ENCODE results near the gene ZNF362. TPM values are rescaled to one million over a fixed set of nuclear protein-coding genes. Genes with fewer than 3 reads are reported as not detected.
A peak's percentile ranks its signal among the peaks of the same experiment; 100 is the strongest.

ZNF362 gene
- total RNA-seq, 1 donor from 2014 or later: 14.6 TPM

DNA sequence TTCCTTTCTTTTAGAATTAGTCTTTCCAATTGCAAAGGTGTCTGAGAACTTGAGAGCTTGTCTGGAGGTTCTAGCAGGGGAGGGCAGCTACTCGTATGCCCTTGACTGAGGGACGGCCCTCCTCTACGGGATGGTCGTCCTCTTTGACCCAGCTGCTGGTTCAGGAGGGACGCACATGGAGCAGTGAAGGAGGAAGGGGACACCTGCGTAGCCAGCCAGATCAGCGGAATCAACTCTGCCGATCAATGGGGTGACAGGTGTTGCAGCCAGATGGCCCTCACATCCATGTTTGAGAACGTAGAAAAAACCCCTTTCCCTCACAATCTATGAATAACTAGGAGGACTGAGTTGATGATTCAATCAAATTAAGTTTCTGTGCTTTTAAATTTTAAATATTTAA is 80.3 kb downstream of the ZNF362 start:
- Mint-ChIP-seq H3K4me1 (ENCODE audit: low read depth) (peaks cover 19% of the 10 kb centered on the region), H3K27me3 (ENCODE audit: insufficient read depth) (no peaks in the 10 kb centered on the region), H3K9me3 (no peaks in the 10 kb centered on the region), H3K27ac (no peak overlapping the region), H3K36me3 (ENCODE audit: low read depth) (peaks cover 21% of the 10 kb centered on the region), H3K4me3 (no peak overlapping the region)
- intact Hi-C loops (cut with micrococcal nuclease): no loop called here
- no peak for DNase-seq (ENCODE audit: low spot score)

DNA sequence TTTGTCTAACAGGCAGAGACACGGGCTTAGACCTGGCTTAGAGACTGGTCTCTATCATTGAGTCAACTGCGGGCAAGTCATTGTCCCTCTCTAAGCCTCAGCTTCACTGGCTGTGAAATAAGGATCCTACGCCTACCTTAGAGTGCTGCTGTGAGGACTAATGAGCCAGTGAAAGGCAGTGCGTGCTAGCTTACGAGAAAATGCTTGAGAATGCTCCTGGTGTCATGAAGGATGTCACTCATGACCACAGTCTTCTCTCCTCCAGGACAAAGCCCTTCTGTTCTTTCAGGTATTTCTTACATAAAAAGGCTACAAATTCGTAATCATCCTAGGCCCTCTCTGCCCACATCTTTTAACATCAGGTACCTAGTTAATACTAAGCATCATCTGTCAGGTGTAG is 81.1 kb downstream of the ZNF362 start:
- intact Hi-C loops (cut with micrococcal nuclease): no loop called here
- DNase-seq (ENCODE audit: low spot score): no peak
- Mint-ChIP-seq H3K27ac (no peak overlapping the region), H3K4me3 (no peak overlapping the region), H3K4me1 (ENCODE audit: low read depth) (peaks cover 19% of the 10 kb centered on the region), H3K36me3 (ENCODE audit: low read depth) (peaks cover 17% of the 10 kb centered on the region), H3K9me3 (no peaks in the 10 kb centered on the region), H3K27me3 (ENCODE audit: insufficient read depth) (no peaks in the 10 kb centered on the region)

DNA sequence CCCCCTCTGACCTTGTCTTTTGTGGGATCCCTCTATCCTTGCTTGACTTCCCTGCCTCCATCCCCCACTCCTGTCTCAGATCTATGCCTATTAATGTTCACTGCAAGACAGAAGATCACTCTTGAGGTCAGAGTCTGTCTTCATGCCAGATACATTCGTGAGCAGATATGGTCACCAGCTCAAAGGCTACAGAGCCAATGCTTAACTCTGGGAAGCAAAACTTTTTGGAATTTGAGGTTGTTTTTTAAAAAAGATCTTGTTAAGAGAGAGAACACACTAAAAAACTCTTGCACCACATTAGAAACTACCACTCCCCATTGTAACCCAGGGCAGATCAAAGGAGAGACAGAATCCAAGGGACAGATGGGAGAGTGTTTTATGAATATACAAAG is 81.8 kb downstream of the ZNF362 start:
- intact Hi-C loops (cut with micrococcal nuclease): no loop called here
- no peaks in the 10 kb centered on the region for H3K9me3 Mint-ChIP-seq
- no peaks in the 10 kb centered on the region for H3K27me3 Mint-ChIP-seq (ENCODE audit: insufficient read depth)
- no peak overlapping the region for H3K27ac Mint-ChIP-seq
- H3K4me3 Mint-ChIP-seq: no peak overlapping the region
- peaks cover 25% of the 10 kb centered on the region for H3K4me1 Mint-ChIP-seq (ENCODE audit: low read depth)
- H3K36me3 Mint-ChIP-seq (ENCODE audit: low read depth): peaks cover 18% of the 10 kb centered on the region
- DNase-seq (ENCODE audit: low spot score): no peak

DNA sequence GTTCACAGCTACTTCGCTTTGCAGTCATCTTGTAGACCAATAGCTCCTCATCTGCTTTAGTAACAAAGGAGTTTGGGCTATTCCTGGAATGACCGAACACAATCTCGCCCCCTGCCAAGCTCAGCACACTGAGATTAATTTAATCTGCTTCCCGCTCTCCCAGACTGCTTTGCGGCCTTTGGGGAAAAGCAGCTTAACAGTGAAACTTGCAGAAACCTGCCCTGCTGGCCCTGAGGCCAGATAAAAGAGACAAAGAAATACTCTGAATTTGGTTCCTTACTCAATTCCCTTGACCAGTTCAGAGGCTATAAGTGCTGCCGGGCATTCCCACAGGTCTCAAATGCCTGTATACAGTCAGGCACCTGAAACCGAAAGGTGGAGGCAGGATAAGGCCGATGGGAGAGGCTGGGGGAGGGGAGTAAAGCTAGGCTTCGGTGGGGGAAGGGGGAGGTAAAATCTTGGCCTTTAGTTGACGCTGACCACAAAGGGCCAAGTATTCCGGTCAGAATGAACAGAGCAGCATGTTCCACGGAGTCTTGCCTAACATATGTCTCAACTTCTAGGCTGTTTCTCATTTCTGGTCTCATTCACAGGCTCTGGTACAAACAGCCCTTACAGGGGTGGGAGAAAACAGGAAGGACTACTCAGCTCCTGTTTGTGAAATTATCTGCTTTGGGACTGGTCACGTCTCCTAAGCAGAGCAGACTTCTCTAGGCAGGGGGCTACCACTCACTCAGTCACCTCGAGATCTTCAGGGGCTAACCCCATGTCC is 82.3 kb downstream of the ZNF362 start:
- DNase-seq (ENCODE audit: low spot score): no peak
- Mint-ChIP-seq H3K4me1 (ENCODE audit: low read depth) (peaks cover 25% of the 10 kb centered on the region), H3K9me3 (no peaks in the 10 kb centered on the region), H3K36me3 (ENCODE audit: low read depth) (peaks cover 12% of the 10 kb centered on the region), H3K27ac (no peak overlapping the region), H3K27me3 (ENCODE audit: insufficient read depth) (no peaks in the 10 kb centered on the region), H3K4me3 (no peak overlapping the region)
- intact Hi-C loops (cut with micrococcal nuclease): no loop called here

DNA sequence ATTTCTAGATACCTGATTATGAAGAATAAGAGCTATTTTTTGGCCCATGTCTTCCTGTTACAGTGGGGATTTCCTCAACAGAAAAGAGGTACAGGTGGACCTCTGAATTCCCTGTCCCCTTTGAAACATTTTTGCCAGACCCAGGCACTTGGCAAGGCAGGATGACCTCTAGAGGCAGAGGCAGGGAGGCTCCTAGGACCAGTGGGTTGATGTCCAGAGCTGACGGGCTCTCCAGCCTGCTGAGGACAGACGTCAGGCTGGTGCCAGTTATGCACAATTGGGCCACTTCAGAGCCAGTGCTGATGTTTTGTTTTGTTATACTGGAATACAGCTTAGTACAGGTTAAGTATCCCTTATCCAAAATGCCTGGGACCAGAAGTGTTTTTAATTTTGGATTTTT is 83.1 kb downstream of the ZNF362 start:
- H3K4me3 Mint-ChIP-seq: no peak overlapping the region
- H3K36me3 Mint-ChIP-seq (ENCODE audit: low read depth): peaks cover 10% of the 10 kb centered on the region

DNA sequence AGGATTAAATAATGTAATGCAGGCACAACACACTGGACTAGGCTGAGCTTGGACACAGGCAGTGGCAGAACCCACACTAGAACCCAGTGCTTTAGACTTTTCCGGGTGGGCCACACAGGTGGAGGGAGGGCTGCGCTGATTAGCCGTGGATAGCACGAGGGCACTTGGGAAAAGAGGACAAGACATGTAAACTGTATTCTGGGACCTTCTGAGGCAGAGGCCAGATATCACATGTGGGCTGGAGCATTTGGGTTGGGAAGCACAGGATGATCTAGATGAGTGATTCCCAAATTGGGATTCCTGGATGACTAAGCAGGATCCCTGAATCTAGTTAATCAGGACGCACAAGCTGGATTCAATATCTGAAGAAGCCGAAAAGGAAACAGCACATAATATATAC is 84.9 kb downstream of the ZNF362 start:
- no peak overlapping the region for H3K4me3 Mint-ChIP-seq
- peaks cover 33% of the 10 kb centered on the region for H3K4me1 Mint-ChIP-seq (ENCODE audit: low read depth)
- intact Hi-C loops (cut with micrococcal nuclease): no loop called here
- no peak overlapping the region for H3K27ac Mint-ChIP-seq
- no peaks in the 10 kb centered on the region for H3K9me3 Mint-ChIP-seq
- no peaks in the 10 kb centered on the region for H3K27me3 Mint-ChIP-seq (ENCODE audit: insufficient read depth)
- peaks cover 15% of the 10 kb centered on the region for H3K36me3 Mint-ChIP-seq (ENCODE audit: low read depth)
- no peak for DNase-seq (ENCODE audit: low spot score)

More for the DNA sequence above, 83.1 kb downstream of the ZNF362 start:
- intact Hi-C loops (cut with micrococcal nuclease): no loop called here
- Mint-ChIP-seq H3K4me1 (ENCODE audit: low read depth) (peaks cover 32% of the 10 kb centered on the region), H3K27me3 (ENCODE audit: insufficient read depth) (no peaks in the 10 kb centered on the region), H3K27ac (no peak overlapping the region), H3K9me3 (no peaks in the 10 kb centered on the region)
- DNase-seq (ENCODE audit: low spot score): no peak

DNA sequence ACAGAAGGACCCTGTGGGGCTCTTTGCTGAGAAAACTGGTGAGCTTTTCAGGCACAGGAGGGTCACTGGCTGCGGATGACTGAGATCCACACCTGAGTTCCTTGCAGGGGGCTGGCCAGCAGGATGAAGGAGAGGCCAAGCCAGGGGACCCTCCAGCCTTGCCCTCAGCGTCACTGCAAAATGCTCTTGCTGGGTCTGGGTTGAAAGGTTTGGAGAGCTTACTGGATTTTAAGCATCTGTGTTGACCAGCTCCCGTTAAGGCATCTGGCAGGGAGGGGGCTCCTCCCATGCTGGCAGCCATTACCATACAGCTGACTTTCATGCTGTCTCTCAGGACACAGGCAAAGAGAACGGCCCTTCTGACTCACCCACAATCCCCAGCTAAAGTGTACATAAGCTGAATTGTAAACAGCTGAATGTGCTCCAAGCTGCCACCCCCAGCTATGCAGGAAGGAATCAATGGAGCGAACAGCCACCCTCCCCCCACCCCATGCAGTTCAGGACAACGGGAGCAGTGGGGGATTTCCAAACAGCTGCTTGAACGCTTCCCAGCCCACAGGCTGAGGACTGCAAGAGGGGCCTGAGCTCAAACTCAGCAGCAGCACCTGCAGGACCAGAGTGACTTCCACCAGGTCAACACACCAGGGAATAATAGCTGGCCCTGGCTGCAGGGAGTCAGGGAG is 85.9 kb downstream of the ZNF362 start:
- Mint-ChIP-seq H3K36me3 (ENCODE audit: low read depth) (peaks cover 23% of the 10 kb centered on the region), H3K9me3 (no peaks in the 10 kb centered on the region), H3K4me3 (no peak overlapping the region), H3K27ac (no peak overlapping the region), H3K27me3 (ENCODE audit: insufficient read depth) (no peaks in the 10 kb centered on the region), H3K4me1 (ENCODE audit: low read depth) (peaks cover 43% of the 10 kb centered on the region)
- intact Hi-C loops (cut with micrococcal nuclease): no loop called here
- no peak for DNase-seq (ENCODE audit: low spot score)

DNA sequence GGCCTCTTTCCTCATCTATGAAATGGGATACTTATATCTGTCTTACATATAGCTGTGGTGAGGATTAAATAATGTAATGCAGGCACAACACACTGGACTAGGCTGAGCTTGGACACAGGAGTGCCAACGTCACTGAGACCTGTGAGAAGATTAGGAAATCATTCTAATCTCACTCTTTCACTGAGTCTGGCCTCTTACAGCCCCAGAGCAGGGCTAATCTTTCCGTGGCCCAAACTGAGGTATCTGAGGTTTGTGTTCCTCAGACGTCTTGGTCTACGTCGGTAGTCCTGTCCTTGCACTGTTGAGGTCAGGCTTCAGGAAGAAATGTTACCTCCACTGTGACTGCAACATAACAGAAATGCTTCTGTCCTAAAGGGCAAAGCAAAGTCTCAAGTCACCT is 87.2 kb downstream of the ZNF362 start:
- DNase-seq (ENCODE audit: low spot score): no peak
- Mint-ChIP-seq H3K27ac (no peak overlapping the region), H3K4me3 (no peak overlapping the region), H3K9me3 (no peaks in the 10 kb centered on the region), H3K36me3 (ENCODE audit: low read depth) (peaks cover 27% of the 10 kb centered on the region), H3K4me1 (ENCODE audit: low read depth) (peaks cover 48% of the 10 kb centered on the region), H3K27me3 (ENCODE audit: insufficient read depth) (no peaks in the 10 kb centered on the region)
- intact Hi-C loops (cut with micrococcal nuclease): no loop called here

DNA sequence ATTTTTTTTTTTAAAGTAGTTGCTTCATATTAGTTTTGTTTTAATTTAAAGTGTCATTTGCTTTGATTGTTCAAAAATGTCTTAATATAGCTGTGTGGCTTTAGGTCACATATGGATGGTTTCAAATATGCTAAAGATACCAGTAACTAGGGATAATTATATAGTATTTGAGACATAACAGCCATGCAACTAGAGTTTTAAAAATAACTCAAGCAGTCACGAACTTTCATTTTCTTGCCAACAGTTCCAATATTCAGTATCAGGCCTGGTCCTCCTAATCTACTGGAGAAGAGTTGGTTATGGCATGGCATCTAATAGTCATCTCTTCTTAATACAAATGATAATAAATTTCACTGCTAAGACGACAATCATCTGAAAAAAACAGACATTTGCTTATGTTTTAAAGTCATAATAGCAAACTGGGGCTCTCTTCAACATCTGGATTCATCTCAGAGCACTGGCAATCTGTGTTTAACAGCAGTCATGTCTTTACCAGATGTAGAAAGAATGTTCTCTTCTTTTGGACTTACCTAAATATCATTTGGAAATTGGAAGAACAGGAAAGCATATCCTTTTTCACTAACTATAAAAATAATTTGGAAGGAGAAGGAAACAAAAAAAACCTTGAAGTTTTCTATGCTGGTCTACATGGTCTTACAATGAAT is 88.7 kb downstream of the ZNF362 start:
- no peaks in the 10 kb centered on the region for H3K27me3 Mint-ChIP-seq (ENCODE audit: insufficient read depth)
- H3K36me3 Mint-ChIP-seq (ENCODE audit: low read depth): peaks cover 28% of the 10 kb centered on the region
- peaks cover 51% of the 10 kb centered on the region for H3K4me1 Mint-ChIP-seq (ENCODE audit: low read depth)
- intact Hi-C loops (cut with micrococcal nuclease): no loop called here
- H3K27ac Mint-ChIP-seq: no peak overlapping the region
- H3K9me3 Mint-ChIP-seq: no peaks in the 10 kb centered on the region
- DNase-seq (ENCODE audit: low spot score): no peak
- no peak overlapping the region for H3K4me3 Mint-ChIP-seq

DNA sequence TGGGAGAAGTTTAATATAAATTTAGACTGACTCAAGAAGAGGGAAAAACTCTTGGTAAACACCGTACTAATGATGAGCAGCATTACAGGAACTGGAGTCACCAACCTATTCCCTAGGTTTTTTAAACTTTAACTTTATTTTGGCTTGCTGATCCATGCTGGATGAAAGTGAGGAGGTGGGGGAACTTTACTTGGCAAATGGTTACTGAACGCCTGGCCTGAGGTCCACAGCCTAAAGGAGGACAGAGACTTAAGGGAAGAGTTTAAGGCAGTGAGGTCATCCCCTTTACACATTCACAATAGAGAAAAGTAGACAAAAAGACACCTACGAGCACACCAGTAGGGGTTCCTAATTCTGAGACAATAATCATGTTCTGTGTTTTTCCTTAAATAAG is 90.2 kb downstream of the ZNF362 start:
- Mint-ChIP-seq H3K27ac (no peak overlapping the region), H3K4me1 (ENCODE audit: low read depth) (peaks cover 56% of the 10 kb centered on the region)

DNA sequence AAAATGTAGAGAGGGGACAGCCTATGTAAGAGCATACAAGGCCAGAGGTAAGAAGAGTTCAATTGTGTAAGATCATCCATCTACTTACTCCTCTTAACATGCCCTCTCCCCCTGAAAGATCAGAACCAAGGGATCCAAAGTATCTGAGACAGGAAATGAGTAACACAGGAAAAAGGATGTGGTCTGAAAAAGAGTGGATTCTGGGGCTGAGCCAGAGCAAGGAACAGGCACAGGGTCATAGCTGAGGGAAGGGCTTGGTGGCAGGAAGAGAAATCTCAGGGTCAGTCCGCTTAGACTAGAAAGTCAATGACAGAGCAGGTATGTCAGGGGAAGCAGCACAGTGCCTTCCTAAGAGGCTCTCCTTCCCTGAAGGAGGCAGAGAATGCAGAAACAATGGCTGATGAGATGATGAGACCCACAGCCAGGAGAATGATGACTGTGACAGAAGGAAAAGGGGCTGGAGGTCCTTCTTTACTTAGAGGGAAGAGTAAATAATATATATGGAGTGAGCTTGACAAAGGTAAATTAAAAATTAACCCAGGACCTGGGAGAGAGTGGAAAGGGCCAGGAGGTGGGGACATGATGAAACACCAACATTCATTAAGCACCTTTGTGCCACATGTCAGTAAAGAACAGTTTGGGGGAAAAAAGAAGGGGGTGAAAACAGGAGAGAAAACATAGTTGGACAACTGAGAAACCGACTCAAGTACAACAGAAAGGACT is 90.8 kb downstream of the ZNF362 start:
- peaks cover 21% of the 10 kb centered on the region for H3K36me3 Mint-ChIP-seq (ENCODE audit: low read depth)
- peak overlapping the region; percentile 52 for H3K27ac Mint-ChIP-seq
- intact Hi-C loops (cut with micrococcal nuclease): no loop called here
- no peaks in the 10 kb centered on the region for H3K27me3 Mint-ChIP-seq (ENCODE audit: insufficient read depth)
- DNase-seq (ENCODE audit: low spot score): no peak
- no peaks in the 10 kb centered on the region for H3K9me3 Mint-ChIP-seq
- peaks cover 56% of the 10 kb centered on the region for H3K4me1 Mint-ChIP-seq (ENCODE audit: low read depth)
- H3K4me3 Mint-ChIP-seq: peak overlapping the region; percentile 89

More for the DNA sequence above, 90.2 kb downstream of the ZNF362 start:
- Mint-ChIP-seq H3K27me3 (ENCODE audit: insufficient read depth) (no peaks in the 10 kb centered on the region), H3K9me3 (no peaks in the 10 kb centered on the region), H3K36me3 (ENCODE audit: low read depth) (peaks cover 21% of the 10 kb centered on the region), H3K4me3 (peak overlapping the region; percentile 89)
- intact Hi-C loops (cut with micrococcal nuclease): no loop called here
- DNase-seq (ENCODE audit: low spot score): no peak

DNA sequence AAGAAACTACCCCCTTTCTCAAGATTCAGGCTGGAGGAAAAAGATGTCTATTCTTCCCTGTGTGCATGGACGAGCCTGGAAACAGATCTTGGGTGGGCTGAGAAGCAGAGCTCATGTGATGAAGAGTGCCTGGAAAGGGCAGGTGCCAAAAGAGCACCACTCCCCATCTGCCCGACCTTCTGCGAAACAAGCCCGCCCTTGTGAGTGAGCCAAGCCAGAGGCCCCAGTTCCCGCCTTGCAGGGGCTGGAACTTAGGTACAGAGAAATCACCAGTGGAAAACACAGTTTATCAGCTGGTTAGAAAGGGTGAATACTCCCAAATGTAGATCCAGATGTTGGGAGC is 91.3 kb downstream of the ZNF362 start:
- DNase-seq (ENCODE audit: low spot score): no peak
- Mint-ChIP-seq H3K9me3 (no peaks in the 10 kb centered on the region), H3K4me1 (ENCODE audit: low read depth) (peaks cover 54% of the 10 kb centered on the region), H3K36me3 (ENCODE audit: low read depth) (peaks cover 20% of the 10 kb centered on the region), H3K4me3 (peak overlapping the region; percentile 89), H3K27me3 (ENCODE audit: insufficient read depth) (no peaks in the 10 kb centered on the region), H3K27ac (no peak overlapping the region)
- intact Hi-C loops (cut with micrococcal nuclease): no loop called here

DNA sequence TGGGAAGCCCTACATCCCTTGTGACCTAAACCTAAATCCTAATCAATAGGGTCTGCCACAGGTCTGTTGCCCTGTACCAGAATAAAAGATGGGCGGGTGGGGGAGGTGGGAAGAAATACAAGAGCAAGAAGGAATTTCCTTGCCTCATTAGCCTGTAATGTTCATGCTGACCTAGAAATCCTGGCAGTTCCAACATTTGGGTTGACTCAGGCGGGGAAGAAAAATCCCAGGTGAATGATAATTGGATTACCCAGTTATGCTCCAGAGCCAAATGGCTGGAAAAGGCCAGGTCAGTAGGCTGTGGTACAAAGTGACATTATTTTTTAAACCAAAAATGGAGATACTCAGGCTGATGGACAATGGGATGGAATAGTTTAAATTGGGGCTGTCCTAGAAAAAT is 91.9 kb downstream of the ZNF362 start:
- peaks cover 50% of the 10 kb centered on the region for H3K4me1 Mint-ChIP-seq (ENCODE audit: low read depth)
- no peaks in the 10 kb centered on the region for H3K27me3 Mint-ChIP-seq (ENCODE audit: insufficient read depth)
- intact Hi-C loops (cut with micrococcal nuclease): loop anchor here (2.0 kb wide), 1 partner anchor 91 kb away; the partner anchor contains the start of gene ZNF362
- H3K36me3 Mint-ChIP-seq (ENCODE audit: low read depth): peaks cover 19% of the 10 kb centered on the region
- peak overlapping the region; percentile 72 for H3K27ac Mint-ChIP-seq
- H3K9me3 Mint-ChIP-seq: no peaks in the 10 kb centered on the region
- peak overlapping the region; percentile 89 for H3K4me3 Mint-ChIP-seq
- DNase-seq (ENCODE audit: low spot score): no peak

Data from activated T-helper 1 cell treated with anti-CD3 and anti-CD28 coated beads, Interleukin-12 subunit alpha, Interleukin-12 subunit beta, Interleukin-2, Interleukin-4 antibody, amounts not matched to agents 30 ng/mL and 10 ng/mL and 1 ng/mL, durations not matched to agents 14 hours and 24 hours and 36 hours (primary cell).